ENCODE results near the gene NAP1L3.
A peak's percentile ranks its signal among the peaks of the same experiment; 100 is the strongest.

The NAP1L3 gene

GRCh38 chrX:93673869-93674271 is 492 bp upstream of the NAP1L3 start, which contains the start of gene FAM133A:
Gene FAM133A (plus strand): TSS chrX:93674206. CDS start chrX:93709420, 35,214 bp downstream.
- Histone ChIP-seq H3K9ac (ENCODE audit: low read length) (peak within 1 kb of the TSS; percentile 87), H3K4me1 (ENCODE audit: control insufficient read depth, insufficient read depth, low read depth, low read length) (no peaks in the 10 kb centered on the region), H2AK5ac (ENCODE audit: low read length, severe bottlenecking) (no peak within 1 kb of the TSS), H3K36me3 (ENCODE audit: control insufficient read depth in 1 of 2, insufficient read depth in 2 of 2, low read depth in 1 of 2, low read length in 2 of 2) (no peaks in the 10 kb centered on the region), H2BK12ac (ENCODE audit: low read length in 2 of 2) (no peak within 1 kb of the TSS), H3K4ac (ENCODE audit: low read depth in 1 of 2, low read length in 2 of 2) (no peak within 1 kb of the TSS), H3K4me2 (ENCODE audit: low read length, poor library complexity, severe bottlenecking) (peak within 1 kb of the TSS; percentile 63), H4K91ac (ENCODE audit: low read length) (peak within 1 kb of the TSS; percentile 61), H3K27me3 (ENCODE audit: control insufficient read depth in 1 of 2, insufficient read depth in 1 of 2, low read length in 2 of 2) (peaks cover 0 to 21% of the 10 kb centered on the region in 2 experiments), H3K79me1 (replicated peaks; ENCODE audit: low read length, poor library complexity, severe bottlenecking) (no peaks in the 10 kb centered on the region), H3K9me3 (ENCODE audit: control insufficient read depth, low read length) (no peaks in the 10 kb centered on the region), H3K4me3 (ENCODE audit: insufficient read depth in 1 of 2, low read depth in 1 of 2, low read length in 2 of 2) (peak within 1 kb of the TSS; percentile 80 to 89), H3K14ac (ENCODE audit: low read length in 2 of 2) (no peak within 1 kb of the TSS), H2BK5ac (ENCODE audit: low read depth, low read length, poor library complexity, severe bottlenecking) (no peak within 1 kb of the TSS), H2AFZ (ENCODE audit: low read depth, low read length) (peak within 1 kb of the TSS; percentile 60), H3K27ac (ENCODE audit: low read length, poor library complexity, severe bottlenecking) (peak within 1 kb of the TSS; percentile 45), H4K8ac (ENCODE audit: low read length) (peak within 1 kb of the TSS; percentile 28), H3K18ac (ENCODE audit: low read depth in 1 of 2, low read length in 2 of 2) (peak within 1 kb of the TSS; percentile 70 to 75), H2BK15ac (ENCODE audit: low read depth, poor library complexity, severe bottlenecking) (no peak within 1 kb of the TSS), H3K23ac (ENCODE audit: low read length in 2 of 2) (no peak within 1 kb of the TSS), H2BK120ac (ENCODE audit: low read depth, low read length) (no peak within 1 kb of the TSS)
- WGBS, result no CpG with 5 or more reads among the region's 11 CpGs
- DNase-seq, result peak; percentile 39

GRCh38 chrX:93660575-93660974 is 12.8 kb downstream of the NAP1L3 start:
- Histone ChIP-seq H2AK5ac (ENCODE audit: low read length, severe bottlenecking) (no peak overlapping the region), H3K23ac (ENCODE audit: low read length in 2 of 2) (no peak overlapping the region)
- 95% methylated on average over 5 of the region's 7 CpGs for WGBS

GRCh38 chrX:93649381-93649780 is 24.0 kb downstream of the NAP1L3 start:
- WGBS, result 50% methylated on average over 1 of the region's 1 CpG
- Histone ChIP-seq H4K8ac (ENCODE audit: low read length) (no peak overlapping the region), H2BK5ac (ENCODE audit: low read depth, low read length, poor library complexity, severe bottlenecking) (no peak overlapping the region), H3K9me3 (ENCODE audit: control insufficient read depth, low read length) (peaks cover 4% of the 10 kb centered on the region), H2BK12ac (ENCODE audit: low read length in 2 of 2) (no peak overlapping the region), H3K4ac (ENCODE audit: low read depth in 1 of 2, low read length in 2 of 2) (no peak overlapping the region), H3K4me2 (ENCODE audit: low read length, poor library complexity, severe bottlenecking) (no peak overlapping the region), H3K14ac (ENCODE audit: low read length in 2 of 2) (no peak overlapping the region), H3K27ac (ENCODE audit: low read length, poor library complexity, severe bottlenecking) (no peak overlapping the region), H3K4me1 (ENCODE audit: control insufficient read depth, insufficient read depth, low read depth, low read length) (no peaks in the 10 kb centered on the region), H3K9ac (ENCODE audit: low read length) (no peak overlapping the region), H3K23ac (ENCODE audit: low read length in 2 of 2) (no peak overlapping the region), H3K18ac (ENCODE audit: low read depth in 1 of 2, low read length in 2 of 2) (no peak overlapping the region), H2AK5ac (ENCODE audit: low read length, severe bottlenecking) (no peak overlapping the region), H3K79me1 (replicated peaks; ENCODE audit: low read length, poor library complexity, severe bottlenecking) (no peaks in the 10 kb centered on the region), H2BK15ac (ENCODE audit: low read depth, poor library complexity, severe bottlenecking) (no peak overlapping the region), H4K91ac (ENCODE audit: low read length) (no peak overlapping the region), H2BK120ac (ENCODE audit: low read depth, low read length) (no peak overlapping the region), H2AFZ (ENCODE audit: low read depth, low read length) (no peak overlapping the region), H3K27me3 (ENCODE audit: control insufficient read depth in 1 of 2, insufficient read depth in 1 of 2, low read length in 2 of 2) (no peaks in the 10 kb centered on the region), H3K36me3 (ENCODE audit: control insufficient read depth in 1 of 2, insufficient read depth in 2 of 2, low read depth in 1 of 2, low read length in 2 of 2) (no peaks in the 10 kb centered on the region), H3K4me3 (ENCODE audit: insufficient read depth in 1 of 2, low read depth in 1 of 2, low read length in 2 of 2) (no peak overlapping the region)
- no peak for DNase-seq

More at GRCh38 chrX:93660575-93660974, 12.8 kb downstream of the NAP1L3 start:
- Histone ChIP-seq H3K18ac (ENCODE audit: low read depth in 1 of 2, low read length in 2 of 2) (no peak overlapping the region), H4K91ac (ENCODE audit: low read length) (no peak overlapping the region), H2BK15ac (ENCODE audit: low read depth, poor library complexity, severe bottlenecking) (no peak overlapping the region), H3K4me3 (ENCODE audit: insufficient read depth in 1 of 2, low read depth in 1 of 2, low read length in 2 of 2) (no peak overlapping the region), H2BK120ac (ENCODE audit: low read depth, low read length) (no peak overlapping the region), H2BK12ac (ENCODE audit: low read length in 2 of 2) (no peak overlapping the region), H3K36me3 (ENCODE audit: control insufficient read depth in 1 of 2, insufficient read depth in 2 of 2, low read depth in 1 of 2, low read length in 2 of 2) (no peaks in the 10 kb centered on the region), H2AFZ (ENCODE audit: low read depth, low read length) (no peak overlapping the region), H3K4me2 (ENCODE audit: low read length, poor library complexity, severe bottlenecking) (no peak overlapping the region), H3K4ac (ENCODE audit: low read depth in 1 of 2, low read length in 2 of 2) (no peak overlapping the region), H3K79me1 (replicated peaks; ENCODE audit: low read length, poor library complexity, severe bottlenecking) (no peaks in the 10 kb centered on the region), H3K27ac (ENCODE audit: low read length, poor library complexity, severe bottlenecking) (no peak overlapping the region), H3K14ac (ENCODE audit: low read length in 2 of 2) (no peak overlapping the region), H4K8ac (ENCODE audit: low read length) (no peak overlapping the region), H3K27me3 (ENCODE audit: control insufficient read depth in 1 of 2, insufficient read depth in 1 of 2, low read length in 2 of 2) (no peaks in the 10 kb centered on the region), H3K9me3 (ENCODE audit: control insufficient read depth, low read length) (no peaks in the 10 kb centered on the region), H2BK5ac (ENCODE audit: low read depth, low read length, poor library complexity, severe bottlenecking) (no peak overlapping the region), H3K4me1 (ENCODE audit: control insufficient read depth, insufficient read depth, low read depth, low read length) (no peaks in the 10 kb centered on the region), H3K9ac (ENCODE audit: low read length) (no peak overlapping the region)
- DNase-seq, result no peak

- H4K91ac ChIP-seq (ENCODE audit: low read length), result no peak overlapping the region
- no peak overlapping the region for H3K18ac ChIP-seq (ENCODE audit: low read depth in 1 of 2, low read length in 2 of 2)
- no peak overlapping the region for H2BK15ac ChIP-seq (ENCODE audit: low read depth, poor library complexity, severe bottlenecking)
- no peak overlapping the region for H3K4me2 ChIP-seq (ENCODE audit: low read length, poor library complexity, severe bottlenecking)
- H2BK120ac ChIP-seq (ENCODE audit: low read depth, low read length), result no peak overlapping the region
- H3K9me3 ChIP-seq (ENCODE audit: control insufficient read depth, low read length), result no peaks in the 10 kb centered on the region
- H3K36me3 ChIP-seq (ENCODE audit: control insufficient read depth in 1 of 2, insufficient read depth in 2 of 2, low read depth in 1 of 2, low read length in 2 of 2), result no peaks in the 10 kb centered on the region
- no peak overlapping the region for H2AFZ ChIP-seq (ENCODE audit: low read depth, low read length)
- no peak overlapping the region for H2BK12ac ChIP-seq (ENCODE audit: low read length in 2 of 2)
- H3K27ac ChIP-seq (ENCODE audit: low read length, poor library complexity, severe bottlenecking), result no peak overlapping the region
- H3K27me3 ChIP-seq (ENCODE audit: control insufficient read depth in 1 of 2, insufficient read depth in 1 of 2, low read length in 2 of 2), result no peaks in the 10 kb centered on the region
- no peaks in the 10 kb centered on the region for H3K4me1 ChIP-seq (ENCODE audit: control insufficient read depth, insufficient read depth, low read depth, low read length)
- H4K8ac ChIP-seq (ENCODE audit: low read length), result no peak overlapping the region
- H3K9ac ChIP-seq (ENCODE audit: low read length), result no peak overlapping the region
- H2AK5ac ChIP-seq (ENCODE audit: low read length, severe bottlenecking), result no peak overlapping the region
- no peak overlapping the region for H3K4me3 ChIP-seq (ENCODE audit: insufficient read depth in 1 of 2, low read depth in 1 of 2, low read length in 2 of 2)
- H3K23ac ChIP-seq (ENCODE audit: low read length in 2 of 2), result no peak overlapping the region
- no peak overlapping the region for H3K4ac ChIP-seq (ENCODE audit: low read depth in 1 of 2, low read length in 2 of 2)
- no peak overlapping the region for H3K14ac ChIP-seq (ENCODE audit: low read length in 2 of 2)
- no peak overlapping the region for H2BK5ac ChIP-seq (ENCODE audit: low read depth, low read length, poor library complexity, severe bottlenecking)
- no peak for DNase-seq
- WGBS, result 74% methylated on average over 2 of the region's 2 CpGs
- no peaks in the 10 kb centered on the region for H3K79me1 ChIP-seq (replicated peaks; ENCODE audit: low read length, poor library complexity, severe bottlenecking)
Measured at GRCh38 chrX:93637591-93637990, 35.8 kb downstream of the NAP1L3 start.

Data from mesenchymal stem cell (in vitro differentiated cells and primary cell).